Ascending aorta (tissue), 2 donors: Measurements from ENCODE around the gene SLC12A6. TPM values are rescaled to one million over a fixed set of nuclear protein-coding genes. Genes with fewer than 3 reads are reported as not detected.

Source experiments
- DNase-seq, 2 donors: peaks; one replicate each; pipeline ENCODE4 v3.0.0-alpha.2; 2019; ENCODE audit warnings: low spot score in 2 of 2
- H3K27ac ChIP-seq, 2 donors: fragments of 200-600 bp; sonication (generic); one replicate each; pipeline ENCODE4 v1.5.1; 2016 to 2017; ENCODE audit warnings: mild to moderate bottlenecking in 1 of 2
- H3K27me3 ChIP-seq: fragments of 200-600 bp; sonication (generic); one replicate; pipeline ENCODE4 v1.5.1; 2017
- H3K36me3 ChIP-seq, 2 donors: fragments of 200-600 bp; sonication (generic); one replicate each; pipeline ENCODE4 v1.5.1; 2016
- H3K4me1 ChIP-seq, 2 donors: fragments of 200-600 bp; sonication (generic); one replicate each; pipeline ENCODE4 v1.5.1; 2016 to 2017; ENCODE audit warnings: mild to moderate bottlenecking in 1 of 2
- H3K4me3 ChIP-seq, 2 donors: fragments of 200-600 bp; sonication (generic); one replicate each; pipeline ENCODE4 v1.5.1; 2016 to 2017; ENCODE audit warnings: mild to moderate bottlenecking in 1 of 2
- H3K9me3 ChIP-seq, 2 donors: fragments of 200-600 bp; sonication (generic); one replicate each; pipeline ENCODE4 v1.5.1; 2016
- CTCF ChIP-seq, 3 experiments: fragments of 200-600 bp in 2 of 3; fragments of 450-650 bp in 1 of 3; sonication (generic) in 2 of 3; IDR thresholded peaks; one replicate each; pipeline ENCODE4 v1.5.1; 2016 to 2019; ENCODE audit warnings: antibody characterized with exemption in 3 of 3, mild to moderate bottlenecking in 1 of 3, moderate library complexity in 1 of 3
- intact Hi-C: fragments of 100-400 bp; cut with DNase I; formaldehyde crosslinking; loops from one replicate; pipeline ENCODE4 v1.15.1; 2023
- total RNA-seq: library from RNA; depleted of rRNA; stranded (reverse); fragments of >200 nt; gene quantifications from one replicate; pipeline ENCODE4 v1.1.0, GENCODE V29; 2016

Gene SLC12A6
- total RNA-seq, 1 donor from 2014 or later, result 65.8 TPM

DNA sequence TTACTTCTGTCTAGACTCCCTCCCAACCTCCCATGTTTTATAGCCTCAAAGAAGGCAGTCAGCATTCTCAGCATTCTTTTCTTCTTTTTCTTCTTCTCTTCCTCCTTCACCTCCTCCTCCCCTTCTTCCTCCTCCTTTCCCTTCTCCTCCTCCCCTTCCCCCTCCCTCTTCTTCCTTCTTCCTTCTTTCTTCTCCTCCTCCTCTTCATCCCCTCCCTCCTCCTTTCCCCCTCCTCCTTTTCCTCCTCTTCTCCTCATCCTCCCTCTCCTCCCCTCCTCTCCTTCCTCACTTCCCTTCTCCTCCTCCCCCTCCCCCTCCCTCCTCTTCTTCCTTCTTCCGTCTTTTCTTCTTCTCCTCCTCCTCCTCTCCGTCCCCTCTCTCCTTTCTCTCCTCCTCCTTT, 33.1 kb upstream of the SLC12A6 start:
- intact Hi-C loops, result no loop called here
- no peak overlapping the region for H3K4me3 ChIP-seq
- DNase-seq, result no peak
- H3K36me3 ChIP-seq, result no peaks in the 10 kb centered on the region
- no peaks in the 10 kb centered on the region for H3K9me3 ChIP-seq
- H3K27me3 ChIP-seq, result no peaks in the 10 kb centered on the region
- peaks cover 3 to 6% of the 10 kb centered on the region in 2 donors for H3K4me1 ChIP-seq
- TF ChIP-seq CTCF (IDR thresholded peaks at IDR 0.05), result no peak
- H3K27ac ChIP-seq, result no peak overlapping the region

- Histone ChIP-seq H3K27me3 (no peaks in the 10 kb centered on the region), H3K4me3 (no peak overlapping the region), H3K4me1 (peaks cover 6 to 11% of the 10 kb centered on the region in 2 donors), H3K36me3 (no peaks in the 10 kb centered on the region), H3K27ac (no peak overlapping the region), H3K9me3 (no peaks in the 10 kb centered on the region)
- no peak for TF ChIP-seq CTCF (IDR thresholded peaks at IDR 0.05)
- intact Hi-C loops, result no loop called here
- no peak for DNase-seq
Measured at GRCh38 chr15:34370129-34370528, 32.5 kb upstream of the SLC12A6 start.

DNA sequence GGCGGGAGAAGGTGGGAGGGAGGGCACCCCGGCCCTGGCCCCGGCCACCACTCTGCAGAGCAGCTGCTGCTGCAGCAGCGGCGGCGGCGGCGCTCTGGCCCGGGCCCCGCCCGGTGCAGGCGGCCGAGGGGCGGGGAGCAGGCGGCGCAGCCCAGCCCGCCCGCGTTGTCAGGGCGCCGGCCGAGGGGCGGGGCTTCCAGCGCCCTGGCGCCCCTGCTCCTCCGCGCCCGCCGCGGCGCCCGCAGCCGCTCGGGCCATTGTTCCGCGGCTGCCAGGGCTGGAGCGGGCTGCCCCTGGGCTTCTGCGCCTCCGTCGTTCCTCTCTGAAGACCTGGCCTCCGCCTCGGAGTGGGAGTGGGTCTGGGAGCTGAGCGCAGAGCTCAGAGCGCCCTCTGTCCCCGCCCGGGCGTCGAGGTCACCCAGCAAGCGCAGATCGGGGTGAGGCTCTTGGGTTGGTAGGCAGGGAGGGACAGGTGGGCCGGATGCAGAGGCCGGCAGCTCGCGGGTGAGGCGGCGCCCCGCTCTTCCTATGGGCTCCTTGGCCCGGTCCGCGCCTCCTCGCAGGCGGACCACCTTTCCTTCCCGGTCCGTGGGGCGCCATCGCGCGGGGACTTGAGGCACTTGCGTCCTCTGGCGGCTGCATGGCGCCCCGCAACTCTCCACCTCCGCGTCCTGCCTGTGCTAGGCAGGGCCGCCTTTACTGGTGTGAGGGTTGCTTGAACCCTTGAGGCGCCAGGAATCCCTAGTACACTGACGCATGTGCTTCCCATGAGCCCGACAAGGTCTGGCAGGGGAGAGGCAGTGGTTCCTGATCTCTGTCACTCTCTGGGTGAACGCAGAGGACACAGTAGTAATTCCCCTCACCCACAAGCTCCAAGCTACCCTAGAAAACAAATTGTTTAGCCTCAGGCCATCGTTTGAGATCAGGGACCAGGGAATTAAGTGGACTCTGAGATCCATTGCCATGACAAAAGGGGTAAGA, 29.8 kb upstream of the SLC12A6 start, which contains the start of gene LPCAT4:
Gene LPCAT4 (minus strand): TSS at position 96 of the 981 bp plus-strand sequence. CDS start 96 bp downstream, outside the sequence.
- peak within 1 kb of the TSS; percentile 87 to 90 for H3K4me3 ChIP-seq
- no peaks in the 10 kb centered on the region for H3K27me3 ChIP-seq
- peak; percentile 96 to 97 (median 97) for TF ChIP-seq CTCF (IDR thresholded peaks at IDR 0.05)
- peaks cover 6 to 11% of the 10 kb centered on the region in 2 donors for H3K4me1 ChIP-seq
- peak within 1 kb of the TSS; percentile 91 to 95 for H3K27ac ChIP-seq
- intact Hi-C loops, result loop anchor here (1.0 to 2.0 kb wide), 4 partner anchors 24 to 266 kb away; partner anchors contain the start of genes EMC7, NOP10 and NUTM1
- peaks cover 0 to 10% of the 10 kb centered on the region in 2 donors for H3K36me3 ChIP-seq
- DNase-seq, result peak; percentile 52 to 94
- no peaks in the 10 kb centered on the region for H3K9me3 ChIP-seq

DNA sequence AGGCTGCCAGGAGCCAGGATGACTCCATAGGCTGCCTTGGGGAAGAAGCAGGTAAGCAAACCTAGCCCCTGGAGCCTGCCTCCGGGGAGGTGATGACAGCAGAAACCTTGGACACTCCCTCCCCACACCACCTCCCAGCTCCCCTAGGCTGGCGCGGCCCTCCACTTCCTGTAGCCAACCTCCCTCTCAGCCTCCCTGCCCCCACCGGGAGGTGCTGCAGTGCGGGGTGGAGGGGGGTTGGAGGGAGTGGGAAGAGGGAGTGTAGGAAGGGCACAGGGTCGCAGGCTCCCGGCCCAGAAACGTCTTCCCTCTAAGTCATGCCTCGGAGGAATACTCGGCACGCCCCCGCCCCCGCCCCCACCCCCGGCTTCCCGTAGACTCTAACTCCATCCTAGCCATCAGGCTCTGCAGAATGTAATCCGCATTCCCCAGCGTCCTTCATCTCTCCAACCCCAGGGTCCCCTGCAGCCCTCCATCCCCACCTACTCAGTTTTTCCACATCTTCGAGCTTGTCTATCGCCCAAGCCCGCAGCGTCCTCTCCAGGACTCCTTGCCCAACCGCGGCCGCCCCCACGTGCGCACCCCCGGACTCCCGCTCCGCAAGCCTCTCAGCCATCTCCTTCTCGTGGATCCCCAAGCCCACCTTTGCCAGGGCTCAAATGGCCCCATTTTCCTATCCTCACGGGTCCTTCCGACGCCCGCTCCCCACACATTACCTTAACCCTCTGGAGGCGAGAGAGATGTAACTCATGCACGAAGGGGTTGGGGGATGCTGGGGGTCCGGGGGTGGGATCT, 28.9 kb upstream of the SLC12A6 start:
- H3K36me3 ChIP-seq, result peaks cover 0 to 12% of the 10 kb centered on the region in 2 donors
- TF ChIP-seq CTCF (IDR thresholded peaks at IDR 0.05), result no peak
- intact Hi-C loops, result loop anchor here (1.0 to 2.0 kb wide), 4 partner anchors 23 to 265 kb away; partner anchors contain the start of genes EMC7, NOP10 and NUTM1
- peak overlapping the region; percentile 87 to 90 for H3K4me3 ChIP-seq
- H3K9me3 ChIP-seq, result no peaks in the 10 kb centered on the region
- DNase-seq, result peak in 1 of 2 donors; percentile 75
- H3K4me1 ChIP-seq, result peaks cover 6 to 11% of the 10 kb centered on the region in 2 donors
- peak overlapping the region; percentile 44 to 95 for H3K27ac ChIP-seq
- H3K27me3 ChIP-seq, result no peaks in the 10 kb centered on the region

DNA sequence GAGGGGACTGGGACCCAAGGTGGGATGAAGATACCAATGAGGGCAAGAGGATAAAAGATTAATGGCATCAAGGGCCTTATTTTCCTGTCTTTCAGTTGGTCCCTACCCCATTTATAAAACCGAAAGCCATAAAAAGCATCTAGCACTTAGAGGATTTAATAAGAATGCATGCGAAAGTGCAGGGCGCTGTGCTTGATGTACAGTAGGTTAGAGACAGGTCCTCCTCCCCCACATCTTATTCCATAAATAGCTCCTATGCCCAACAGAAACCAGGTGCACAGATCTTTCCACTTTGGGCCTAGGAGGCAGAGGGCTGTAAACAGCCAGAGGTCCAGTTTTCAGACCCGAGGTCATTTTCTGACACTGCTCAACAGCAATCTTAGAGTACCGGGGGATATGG, 28.3 kb upstream of the SLC12A6 start:
- no peaks in the 10 kb centered on the region for H3K27me3 ChIP-seq
- peaks cover 5 to 18% of the 10 kb centered on the region in 2 donors for H3K36me3 ChIP-seq
- H3K27ac ChIP-seq, result peak overlapping the region; percentile 44 to 95
- no peak for DNase-seq
- intact Hi-C loops, result loop anchor here (2.0 kb wide), 1 partner anchor 71 kb away; no protein-coding TSS in a partner anchor
- H3K9me3 ChIP-seq, result no peaks in the 10 kb centered on the region
- no peak for TF ChIP-seq CTCF (IDR thresholded peaks at IDR 0.05)
- peak overlapping the region; percentile 87 to 90 for H3K4me3 ChIP-seq
- peaks cover 6 to 11% of the 10 kb centered on the region in 2 donors for H3K4me1 ChIP-seq
